Measurements from ENCODE around the gene BMX.

The BMX gene

GRCh38 chrX:15509845-15510244 lies 9.2 kb downstream of the BMX start:
- DNase-seq = no peak

GRCh38 chrX:15511563-15511962 lies 11.0 kb downstream of the BMX start:
- DNase-seq = no peak

GRCh38 chrX:15512401-15512965 lies 11.9 kb downstream of the BMX start:
- no peak for DNase-seq

- no peak for DNase-seq
These were observed 13.7 kb downstream of the BMX start for GRCh38 chrX:15514279-15514678.

GRCh38 chrX:15515931-15516330 lies 15.3 kb downstream of the BMX start:
- no peak for DNase-seq

- no peak for DNase-seq
These were observed 21.9 kb downstream of the BMX start for GRCh38 chrX:15522464-15522863.

- DNase-seq = no peak
These were observed 22.5 kb downstream of the BMX start for GRCh38 chrX:15523088-15523487.

GRCh38 chrX:15524417-15524816 lies 23.8 kb downstream of the BMX start:
- no peak for DNase-seq

- no peak for DNase-seq
These were observed 25.2 kb downstream of the BMX start for GRCh38 chrX:15525664-15526416.

- no peak for DNase-seq
These were observed 28.6 kb downstream of the BMX start for GRCh38 chrX:15529165-15529564.

GRCh38 chrX:15530318-15530717 lies 29.7 kb downstream of the BMX start:
- DNase-seq = no peak

- no peak for DNase-seq
These were observed 46.1 kb downstream of the BMX start for GRCh38 chrX:15546745-15547144.

- no peak for DNase-seq
These were observed 46.7 kb downstream of the BMX start for GRCh38 chrX:15547356-15547755.

- no peak for DNase-seq
These were observed 48.8 kb downstream of the BMX start for GRCh38 chrX:15549189-15550012.

GRCh38 chrX:15559227-15559626 lies 58.6 kb downstream of the BMX start:
- DNase-seq = no peak

GRCh38 chrX:15560924-15561323 lies 60.3 kb downstream of the BMX start:
- no peak for DNase-seq

GRCh38 chrX:15563056-15563455 lies 62.4 kb downstream of the BMX start:
- DNase-seq = no peak

- DNase-seq = no peak
These were observed 64.5 kb downstream of the BMX start for GRCh38 chrX:15564981-15565579.

GRCh38 chrX:15566244-15566643 lies 65.6 kb downstream of the BMX start:
- DNase-seq = no peak

GRCh38 chrX:15567267-15567666 lies 66.7 kb downstream of the BMX start:
- DNase-seq = no peak

- DNase-seq = no peak
These were observed 67.4 kb downstream of the BMX start for GRCh38 chrX:15567886-15568616.

GRCh38 chrX:15570145-15570544 lies 69.5 kb downstream of the BMX start:
- no peak for DNase-seq

GRCh38 chrX:15574017-15574416 lies 73.4 kb downstream of the BMX start:
- DNase-seq = no peak
